ENCODE data around the gene PTGDR.

DNA sequence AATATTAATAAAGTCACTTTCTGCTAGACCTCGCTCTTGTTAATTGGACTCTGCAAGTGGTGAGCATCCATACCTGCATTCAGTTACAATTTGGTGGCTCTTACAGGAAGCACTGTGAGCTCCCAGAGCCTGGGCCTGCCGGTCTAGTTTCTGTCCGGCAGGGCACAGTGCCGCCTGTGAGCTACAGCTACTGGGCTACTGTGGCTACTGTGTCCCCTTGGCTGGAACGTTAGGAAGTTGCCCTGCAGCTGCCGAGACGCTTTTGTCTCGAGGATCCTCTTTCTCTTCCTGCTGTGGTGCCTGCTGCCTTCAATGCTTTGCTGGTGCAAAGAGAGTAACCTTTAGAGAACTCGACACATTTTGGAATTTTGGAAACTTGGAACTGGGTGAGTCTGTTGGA, 44.6 kb upstream of the PTGDR start:
- TF ChIP-seq, protein P1, sequence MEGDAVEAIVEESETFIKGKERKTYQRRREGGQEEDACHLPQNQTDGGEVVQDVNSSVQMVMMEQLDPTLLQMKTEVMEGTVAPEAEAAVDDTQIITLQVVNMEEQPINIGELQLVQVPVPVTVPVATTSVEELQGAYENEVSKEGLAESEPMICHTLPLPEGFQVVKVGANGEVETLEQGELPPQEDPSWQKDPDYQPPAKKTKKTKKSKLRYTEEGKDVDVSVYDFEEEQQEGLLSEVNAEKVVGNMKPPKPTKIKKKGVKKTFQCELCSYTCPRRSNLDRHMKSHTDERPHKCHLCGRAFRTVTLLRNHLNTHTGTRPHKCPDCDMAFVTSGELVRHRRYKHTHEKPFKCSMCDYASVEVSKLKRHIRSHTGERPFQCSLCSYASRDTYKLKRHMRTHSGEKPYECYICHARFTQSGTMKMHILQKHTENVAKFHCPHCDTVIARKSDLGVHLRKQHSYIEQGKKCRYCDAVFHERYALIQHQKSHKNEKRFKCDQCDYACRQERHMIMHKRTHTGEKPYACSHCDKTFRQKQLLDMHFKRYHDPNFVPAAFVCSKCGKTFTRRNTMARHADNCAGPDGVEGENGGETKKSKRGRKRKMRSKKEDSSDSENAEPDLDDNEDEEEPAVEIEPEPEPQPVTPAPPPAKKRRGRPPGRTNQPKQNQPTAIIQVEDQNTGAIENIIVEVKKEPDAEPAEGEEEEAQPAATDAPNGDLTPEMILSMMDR (IDR thresholded peaks at IDR 0.05) = no peak
- no peak for TF ChIP-seq POLR2A (IDR thresholded peaks at IDR 0.05)
- no peak for TF ChIP-seq EP300 (IDR thresholded peaks at IDR 0.05)

All from sigmoid colon (tissue), 4 donors.